MCF 10A (cell line): ENCODE measurements around the gene ZFYVE21. TPM values are rescaled to one million over a fixed set of nuclear protein-coding genes. Genes with fewer than 3 reads are reported as not detected.

Source experiments
- BruUV-seq: library from RNA; stranded (reverse); fragments of 400-500 nt; replicated peaks from 2 replicates; lab custom pipeline; 2021; lab: Mats Ljungman, UMichigan
- CTCF ChIA-PET: fragments of 300-600 bp; sonication (Branson Sonifier 250); formaldehyde crosslinking; extraction: SDS; loops from one replicate; lab custom pipeline; 2021; ENCODE audit warnings: antibody characterized with exemption, inconsistent platforms; lab: Yijun Ruan, JAX
- POLR2A ChIA-PET: fragments of 300-600, 350-650 bp; sonication (Branson Sonifier 250); formaldehyde crosslinking; extraction: SDS; loops from one replicate; lab custom pipeline; 2020; ENCODE audit warnings: antibody characterized with exemption, inconsistent platforms; lab: Yijun Ruan, JAX
- DNase-seq: peaks from one replicate; pipeline ENCODE4 v3.0.0-alpha.2; 2018; ENCODE audit not compliant: unreplicated experiment
- H3K27ac Mint-ChIP-seq: one replicate; pipeline ENCODE4 v1.8.0; 2022; ENCODE audit warnings: mild to moderate bottlenecking, low read depth, mixed read lengths; ENCODE audit not compliant: unreplicated experiment
- H3K27me3 Mint-ChIP-seq: one replicate; pipeline ENCODE4 v1.8.0; 2022; ENCODE audit warnings: mixed read lengths; ENCODE audit not compliant: insufficient read depth, unreplicated experiment
- H3K36me3 Mint-ChIP-seq: one replicate; pipeline ENCODE4 v1.8.0; 2022; ENCODE audit warnings: mild to moderate bottlenecking, moderate library complexity, mixed read lengths; ENCODE audit not compliant: insufficient read depth, unreplicated experiment
- H3K4me1 Mint-ChIP-seq: one replicate; pipeline ENCODE4 v1.8.0; 2022; ENCODE audit warnings: mixed read lengths; ENCODE audit not compliant: insufficient read depth, unreplicated experiment
- H3K4me3 Mint-ChIP-seq: one replicate; pipeline ENCODE4 v1.8.0; 2022; ENCODE audit warnings: mild to moderate bottlenecking, moderate library complexity, mixed read lengths; ENCODE audit not compliant: unreplicated experiment
- H3K9me3 Mint-ChIP-seq: one replicate; pipeline ENCODE4 v1.8.0; 2022; ENCODE audit warnings: mixed read lengths; ENCODE audit not compliant: unreplicated experiment
- CTCF ChIP-seq: fragments of 200-600 bp; IDR thresholded peaks from one replicate; pipeline ENCODE4 v1.8.0; 2022; ENCODE audit warnings: antibody characterized with exemption, mild to moderate bottlenecking; ENCODE audit not compliant: unreplicated experiment
- intact Hi-C: fragments of 100-400 bp; cut with micrococcal nuclease; formaldehyde crosslinking; loops from 2 replicates; pipeline ENCODE4 v1.14.1; 2022
- total RNA-seq: library from RNA; stranded (reverse); gene quantifications from 2 replicates; pipeline ENCODE4 v1.2.3, GENCODE V29; 2022

The ZFYVE21 gene
- total RNA-seq, 1 experiment from 2014 or later = 35.5 TPM

GRCh38 chr14:103692159-103692558 lies 23.5 kb upstream of the ZFYVE21 start:
- Mint-ChIP-seq H3K9me3 (no peaks in the 10 kb centered on the region), H3K27ac (no peak overlapping the region), H3K36me3 (peaks cover 75% of the 10 kb centered on the region), H3K27me3 (no peaks in the 10 kb centered on the region), H3K4me3 (no peak overlapping the region), H3K4me1 (peaks cover 14% of the 10 kb centered on the region)
- no peak for DNase-seq
- TF ChIP-seq CTCF = no peak
- BruUV-seq = no TSS peak
- intact Hi-C loops = no loop called here
- ChIA-PET POLR2A (interaction anchor here (1.0 to 1.4 kb wide), 2 partner anchors 12 to 19 kb away, joined by 3 to 5 read pairs; no protein-coding TSS in a partner anchor), CTCF (interaction anchor here (0.6 to 1.4 kb wide), 3 partner anchors 12 to 118 kb away, joined by 3 to 5 read pairs (median 3); no protein-coding TSS in a partner anchor)

- no peak for TF ChIP-seq CTCF
- ChIA-PET POLR2A (interaction anchor here (0.6 to 1.4 kb wide), 4 partner anchors 11 to 87 kb away, joined by 3 to 5 read pairs (median 4); partner anchors contain the start of genes XRCC3 and ZFYVE21), CTCF (interaction anchor here (0.6 to 1.4 kb wide), 5 partner anchors 13 to 186 kb away, joined by 3 to 5 read pairs (median 3); no protein-coding TSS in a partner anchor)
- H3K27me3 Mint-ChIP-seq = no peaks in the 10 kb centered on the region
- no TSS peak for BruUV-seq
- intact Hi-C loops = no loop called here
- no peak for DNase-seq
- peaks cover 14% of the 10 kb centered on the region for H3K4me1 Mint-ChIP-seq
- H3K36me3 Mint-ChIP-seq = peaks cover 69% of the 10 kb centered on the region
- H3K27ac Mint-ChIP-seq = peak overlapping the region; percentile 39
- no peak overlapping the region for H3K4me3 Mint-ChIP-seq
- H3K9me3 Mint-ChIP-seq = no peaks in the 10 kb centered on the region
Measured at GRCh38 chr14:103692871-103693270, 22.7 kb upstream of the ZFYVE21 start.

- Mint-ChIP-seq H3K36me3 (peaks cover 67% of the 10 kb centered on the region), H3K9me3 (no peaks in the 10 kb centered on the region), H3K4me1 (peaks cover 14% of the 10 kb centered on the region), H3K27ac (peak overlapping the region; percentile 39), H3K27me3 (no peaks in the 10 kb centered on the region), H3K4me3 (no peak overlapping the region)
- peak; percentile 81 for DNase-seq
- intact Hi-C loops = no loop called here
- TF ChIP-seq CTCF = no peak
- BruUV-seq = no TSS peak
- POLR2A ChIA-PET = interaction anchor here (0.7 to 1.0 kb wide), 2 partner anchors 22 to 86 kb away, joined by 3 to 4 read pairs; partner anchors contain the start of genes XRCC3 and ZFYVE21
- CTCF ChIA-PET = interaction anchor here (0.6 to 1.4 kb wide), 3 partner anchors 16 to 186 kb away, joined by 3 to 5 read pairs (median 3); no protein-coding TSS in a partner anchor
Measured at GRCh38 chr14:103693515-103693914, 22.1 kb upstream of the ZFYVE21 start.

- no peaks in the 10 kb centered on the region for H3K9me3 Mint-ChIP-seq
- peaks cover 57% of the 10 kb centered on the region for H3K36me3 Mint-ChIP-seq
- no peak for DNase-seq
- no TSS peak for BruUV-seq
- H3K27me3 Mint-ChIP-seq = no peaks in the 10 kb centered on the region
- ChIA-PET POLR2A (interaction anchor here (0.7 to 1.4 kb wide), 3 partner anchors 18 to 21 kb away, joined by 3 to 6 read pairs (median 3); partner anchors contain the start of genes XRCC3 and ZFYVE21), CTCF (no interaction called here)
- H3K4me3 Mint-ChIP-seq = no peak overlapping the region
- H3K27ac Mint-ChIP-seq = peak overlapping the region; percentile 39
- intact Hi-C loops = no loop called here
- peaks cover 14% of the 10 kb centered on the region for H3K4me1 Mint-ChIP-seq
- no peak for TF ChIP-seq CTCF
Measured at GRCh38 chr14:103694572-103695026, 21.0 kb upstream of the ZFYVE21 start.
